AG09319 (cell line): ENCODE data around the gene ANKRD11.

Experiments
- DNase-seq: peaks from one replicate; pipeline ENCODE4 v3.0.0-alpha.2; 2010; ENCODE audit warnings: low read depth; ENCODE audit errors: extremely low read depth
- TF ChIP-seq, protein P1 (sequence below): IDR thresholded peaks from 2 replicates; pipeline ENCODE4 v1.5.1; 2011; ENCODE audit warnings: low read depth, mild to moderate bottlenecking, inconsistent platforms, low read length, moderate library complexity

The ANKRD11 gene

DNA sequence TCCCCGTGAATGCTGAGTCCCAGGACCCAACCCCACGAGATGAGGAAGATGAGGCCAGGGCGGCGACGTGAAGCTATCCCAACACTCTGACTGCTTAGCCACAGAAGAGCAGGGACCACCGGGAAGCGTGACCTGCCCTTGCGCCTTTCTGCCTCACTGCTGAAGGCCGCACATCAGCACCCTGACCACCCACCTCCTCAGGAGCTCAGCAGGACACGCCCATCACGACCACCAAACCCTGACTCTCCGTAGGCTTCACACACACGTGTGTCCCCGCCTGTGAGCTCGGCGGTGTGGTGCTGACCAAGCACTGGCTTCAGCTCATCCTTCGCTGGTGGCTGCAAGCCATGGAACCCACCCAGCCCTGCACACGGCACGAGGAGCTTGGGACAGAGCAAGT is 175.1 kb downstream of the ANKRD11 start:
- TF ChIP-seq, protein P1, sequence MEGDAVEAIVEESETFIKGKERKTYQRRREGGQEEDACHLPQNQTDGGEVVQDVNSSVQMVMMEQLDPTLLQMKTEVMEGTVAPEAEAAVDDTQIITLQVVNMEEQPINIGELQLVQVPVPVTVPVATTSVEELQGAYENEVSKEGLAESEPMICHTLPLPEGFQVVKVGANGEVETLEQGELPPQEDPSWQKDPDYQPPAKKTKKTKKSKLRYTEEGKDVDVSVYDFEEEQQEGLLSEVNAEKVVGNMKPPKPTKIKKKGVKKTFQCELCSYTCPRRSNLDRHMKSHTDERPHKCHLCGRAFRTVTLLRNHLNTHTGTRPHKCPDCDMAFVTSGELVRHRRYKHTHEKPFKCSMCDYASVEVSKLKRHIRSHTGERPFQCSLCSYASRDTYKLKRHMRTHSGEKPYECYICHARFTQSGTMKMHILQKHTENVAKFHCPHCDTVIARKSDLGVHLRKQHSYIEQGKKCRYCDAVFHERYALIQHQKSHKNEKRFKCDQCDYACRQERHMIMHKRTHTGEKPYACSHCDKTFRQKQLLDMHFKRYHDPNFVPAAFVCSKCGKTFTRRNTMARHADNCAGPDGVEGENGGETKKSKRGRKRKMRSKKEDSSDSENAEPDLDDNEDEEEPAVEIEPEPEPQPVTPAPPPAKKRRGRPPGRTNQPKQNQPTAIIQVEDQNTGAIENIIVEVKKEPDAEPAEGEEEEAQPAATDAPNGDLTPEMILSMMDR, result no peak
- no peak for DNase-seq

DNA sequence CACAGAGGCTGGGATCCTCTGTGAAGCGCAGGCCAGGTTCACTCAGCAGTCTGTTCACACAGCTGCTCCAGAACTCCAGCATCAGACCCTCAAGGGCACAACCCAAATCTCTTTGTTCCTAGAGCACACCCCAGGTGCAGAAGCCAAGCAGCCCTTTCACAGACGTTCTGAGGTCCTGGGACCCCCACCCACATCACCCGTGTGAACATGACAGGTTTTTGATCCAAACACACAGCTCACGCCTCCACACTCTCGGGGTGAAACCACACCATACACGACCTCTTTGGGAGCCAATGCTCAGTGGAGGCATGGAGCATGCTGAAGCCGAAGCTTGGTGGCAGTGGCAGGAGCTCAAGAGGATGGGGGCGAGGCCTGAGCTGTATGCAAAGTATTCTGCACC is 175.5 kb downstream of the ANKRD11 start:
- no peak for DNase-seq
- TF ChIP-seq, protein P1, result no peak

DNA sequence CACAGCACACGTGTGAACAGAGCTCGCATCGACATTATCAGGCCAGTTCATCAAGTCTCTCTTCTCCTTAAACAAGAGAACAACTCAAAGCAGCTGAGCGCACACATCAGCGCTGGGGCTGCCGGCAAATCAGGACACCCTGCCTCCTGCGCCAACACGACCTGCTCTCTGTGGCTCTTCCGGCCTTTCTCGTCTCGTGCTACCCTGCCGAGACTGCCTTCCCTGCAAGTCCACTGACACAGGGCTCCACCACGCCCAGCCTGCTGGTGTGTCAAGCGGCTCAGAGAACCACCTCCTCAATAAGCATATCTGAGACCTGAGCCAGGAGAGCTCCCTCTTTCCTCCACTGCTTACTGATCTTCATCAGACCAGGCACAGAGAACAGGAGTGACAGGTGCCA is 176.0 kb downstream of the ANKRD11 start:
- DNase-seq, result no peak
- TF ChIP-seq, protein P1, result no peak

DNA sequence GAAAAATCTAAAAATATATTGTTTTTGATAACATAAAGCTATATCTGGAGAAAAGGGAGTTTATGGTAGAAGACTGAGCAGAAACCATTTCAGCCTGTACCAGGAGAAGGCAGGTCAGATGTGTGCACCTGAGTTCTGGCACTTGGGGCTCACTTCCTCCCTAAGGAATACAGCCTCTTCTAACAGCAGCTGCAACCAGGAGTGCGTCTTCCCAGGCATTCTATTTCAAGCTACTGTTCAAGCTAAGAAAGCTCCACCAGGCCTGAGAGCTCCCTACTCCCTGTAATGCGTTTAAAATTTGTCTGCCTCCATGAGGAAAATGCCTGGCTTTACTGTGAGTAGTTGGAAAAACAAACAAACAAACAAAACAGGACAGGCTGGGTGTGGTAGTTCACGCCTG is 176.8 kb downstream of the ANKRD11 start:
- TF ChIP-seq, protein P1, result no peak
- DNase-seq, result no peak

DNA sequence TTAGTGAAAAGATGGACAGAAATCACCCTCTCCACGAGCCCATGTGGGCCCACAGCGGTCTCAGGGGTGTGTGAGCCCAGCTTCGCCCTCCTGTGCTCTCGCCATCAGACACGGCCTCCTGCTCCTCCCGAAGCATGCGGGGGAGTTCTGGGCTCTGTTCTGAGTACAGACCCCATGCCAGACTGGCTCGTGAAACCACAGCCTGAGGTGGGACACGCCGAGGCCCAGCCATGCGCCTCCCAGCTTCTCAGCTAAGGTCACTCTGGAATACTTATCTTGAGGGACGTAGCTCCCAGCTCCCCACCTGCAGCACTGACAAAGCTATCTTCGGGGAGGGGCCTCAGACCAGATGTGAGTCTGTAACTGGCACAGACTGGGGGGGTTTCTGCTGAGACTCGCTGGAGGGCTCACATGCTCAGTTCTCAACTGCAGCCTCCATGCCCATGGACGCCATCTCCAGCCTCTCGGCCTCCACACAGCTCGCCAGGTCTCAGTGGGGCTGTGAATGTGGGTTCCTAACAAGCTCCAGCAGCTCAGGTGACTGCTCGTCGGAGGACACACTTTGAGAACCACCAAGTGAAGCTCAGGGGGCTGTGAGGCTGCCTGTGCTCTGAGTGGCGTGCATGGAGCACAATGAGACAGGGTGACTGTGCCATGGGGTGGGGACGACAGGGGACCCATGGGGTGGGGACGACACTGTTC is 177.6 kb downstream of the ANKRD11 start:
- TF ChIP-seq, protein P1, result no peak
- no peak for DNase-seq

DNA sequence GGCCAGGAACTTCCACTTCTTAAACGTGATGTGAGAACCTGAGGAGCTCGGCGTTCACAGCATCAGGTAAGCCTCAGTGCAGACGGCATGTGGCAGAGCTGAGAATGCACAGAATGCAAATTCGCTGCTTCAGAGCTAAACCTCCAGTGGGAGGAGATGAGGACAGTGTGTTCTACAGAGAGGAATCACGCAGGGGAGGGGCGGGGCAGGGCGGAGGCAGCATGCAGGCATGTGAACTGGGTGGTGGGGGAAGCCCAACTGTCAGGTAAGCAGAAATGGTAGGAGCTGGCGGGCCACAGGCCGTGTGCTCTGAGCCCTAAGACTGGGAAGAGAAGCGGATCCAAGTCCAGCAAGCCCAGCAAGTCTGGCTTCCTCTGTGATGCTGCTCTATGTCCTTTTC is 178.2 kb downstream of the ANKRD11 start:
- no peak for DNase-seq
- TF ChIP-seq, protein P1, result no peak

DNA sequence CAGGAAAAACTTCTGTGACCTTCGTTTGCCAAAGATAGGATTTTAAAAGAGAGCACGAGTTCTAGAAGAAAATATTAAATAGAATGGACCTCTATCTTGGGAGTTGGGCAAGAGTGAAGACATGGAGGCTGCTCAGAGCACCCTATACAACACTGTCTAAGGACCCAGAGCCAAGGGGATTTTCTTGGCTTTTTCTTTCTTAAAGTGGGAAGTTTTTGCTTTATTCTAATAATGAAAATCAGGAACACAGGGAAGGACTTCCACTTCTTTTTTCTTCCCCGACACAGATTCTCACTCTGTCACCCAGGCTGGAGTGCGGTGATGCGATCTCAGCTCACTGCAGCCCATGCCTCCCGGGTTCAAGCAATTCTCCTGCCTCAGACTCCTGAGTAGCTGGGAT is 178.7 kb downstream of the ANKRD11 start:
- no peak for DNase-seq
- TF ChIP-seq, protein P1, result no peak
